ENCODE results near the gene TTC21A. TPM values are rescaled to one million over a fixed set of nuclear protein-coding genes. Genes with fewer than 3 reads are reported as not detected.
A peak's percentile ranks its signal among the peaks of the same experiment; 100 is the strongest.

Gene TTC21A
- total RNA-seq, 1 donor from 2014 or later, result 3.0 TPM

GRCh38 chr3:39132096-39133092 lies 24.9 kb downstream of the TTC21A start:
- DNase-seq (ENCODE audit: low spot score), result peak; percentile 29
- intact Hi-C loops (cut with DNase I), result loop anchor here (10.0 kb wide), 1 partner anchor 252 kb away; the partner anchor contains the start of gene SLC25A38

DNA sequence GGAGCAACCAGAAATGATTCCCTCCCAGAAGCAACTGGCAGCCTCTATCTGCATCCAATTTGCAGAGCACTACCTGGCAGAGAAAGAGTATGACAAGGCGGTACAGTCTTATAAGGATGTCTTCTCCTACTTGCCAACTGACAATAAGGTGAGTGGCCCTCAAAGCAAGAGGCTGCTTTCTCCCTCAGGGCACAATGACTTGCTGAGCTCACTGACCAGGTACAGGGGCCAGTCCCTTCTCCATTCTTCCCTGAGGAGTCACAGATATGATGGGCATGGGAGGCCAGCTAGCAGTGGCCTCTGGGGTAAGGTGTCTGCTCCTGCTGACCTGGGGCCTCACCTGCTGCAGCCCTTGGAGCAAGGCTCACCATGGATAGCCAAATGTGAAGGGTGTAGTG lies 25.6 kb downstream of the TTC21A start:
- intact Hi-C loops (cut with DNase I), result loop anchor here (10.0 kb wide), 1 partner anchor 252 kb away; the partner anchor contains the start of gene SLC25A38
- peak; percentile 35 for DNase-seq (ENCODE audit: low spot score)

- DNase-seq (ENCODE audit: low spot score), result peak; percentile 47
- intact Hi-C loops (cut with DNase I), result loop anchor here (10.0 kb wide), 1 partner anchor 251 kb away; the partner anchor contains the start of gene SLC25A38
Measured at GRCh38 chr3:39133822-39134221, 26.3 kb downstream of the TTC21A start.

DNA sequence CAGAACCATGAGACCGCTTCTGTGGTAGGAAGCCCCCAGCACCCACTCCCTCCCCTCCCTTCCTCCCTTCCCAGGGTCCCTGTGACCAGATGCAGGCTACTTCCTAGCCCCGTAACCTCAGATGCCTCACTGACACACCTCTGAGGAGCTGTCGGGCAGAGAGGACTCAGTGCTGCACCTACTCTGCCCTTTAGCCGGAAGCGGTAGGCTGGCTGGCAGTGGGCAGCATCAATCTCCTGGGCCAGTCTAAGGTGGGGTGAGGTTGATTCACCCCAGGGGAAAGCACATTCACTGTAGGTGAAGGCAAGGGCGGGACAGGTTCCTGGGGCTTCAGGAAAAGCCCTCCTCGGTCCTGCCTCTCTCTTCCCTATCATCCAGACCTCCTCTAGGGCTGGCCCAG lies 26.8 kb downstream of the TTC21A start:
- intact Hi-C loops (cut with DNase I), result loop anchor here (10.0 kb wide), 1 partner anchor 250 kb away; the partner anchor contains the start of gene SLC25A38
- DNase-seq (ENCODE audit: low spot score), result peak; percentile 38

- peak; percentile 81 for DNase-seq (ENCODE audit: low spot score)
- intact Hi-C loops (cut with DNase I), result loop anchor here (10.0 kb wide), 1 partner anchor 250 kb away; the partner anchor contains the start of gene SLC25A38
Measured at GRCh38 chr3:39135170-39135805, 27.8 kb downstream of the TTC21A start.

- intact Hi-C loops (cut with DNase I), result loop anchor here (10.0 kb wide), 1 partner anchor 248 kb away; the partner anchor contains the start of gene SLC25A38
- peak; percentile 73 for DNase-seq (ENCODE audit: low spot score)
Measured at GRCh38 chr3:39136533-39137434, 29.3 kb downstream of the TTC21A start.

GRCh38 chr3:39137435-39137936 lies 30.0 kb downstream of the TTC21A start:
- peak; percentile 70 for DNase-seq (ENCODE audit: low spot score)
- intact Hi-C loops (cut with DNase I), result loop anchor here (10.0 kb wide), 1 partner anchor 247 kb away; the partner anchor contains the start of gene SLC25A38

DNA sequence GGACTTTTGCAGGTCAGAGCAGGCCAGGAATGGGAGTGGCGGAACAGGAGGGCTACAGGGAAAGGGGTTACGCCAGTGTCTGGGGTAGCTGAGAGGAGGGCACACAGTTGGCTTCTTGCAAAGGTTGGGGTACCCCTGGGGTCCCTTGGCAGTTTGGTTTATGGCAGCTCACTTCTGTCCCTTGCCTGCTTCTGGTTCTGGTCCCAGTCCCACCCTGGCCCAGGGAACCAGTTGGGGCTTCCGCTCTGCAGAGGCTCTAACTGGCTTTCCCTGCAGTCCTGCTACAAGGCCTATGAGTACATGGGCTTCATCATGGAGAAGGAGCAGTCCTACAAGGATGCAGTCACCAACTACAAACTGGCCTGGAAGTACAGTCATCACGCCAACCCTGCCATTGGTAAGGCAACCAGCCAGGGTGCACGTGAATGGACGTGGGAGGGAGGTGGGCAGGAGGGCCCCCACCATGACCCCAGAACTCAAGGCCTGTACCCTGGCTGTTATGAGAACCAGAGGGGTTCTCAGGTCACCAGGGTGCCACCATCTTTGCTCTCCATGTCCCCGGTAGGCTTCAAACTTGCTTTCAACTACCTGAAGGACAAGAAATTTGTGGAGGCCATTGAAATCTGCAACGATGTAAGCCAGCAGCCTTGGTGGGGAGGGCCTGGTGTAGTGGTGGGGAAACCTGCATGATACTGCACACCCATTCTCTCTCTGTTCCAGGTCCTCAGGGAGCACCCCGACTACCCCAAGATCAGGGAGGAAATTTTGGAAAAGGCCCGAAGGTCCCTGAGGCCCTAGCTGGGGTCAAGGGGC lies 30.7 kb downstream of the TTC21A start:
- intact Hi-C loops (cut with DNase I), result loop anchor here (10.0 kb wide), 1 partner anchor 247 kb away; the partner anchor contains the start of gene SLC25A38
- peak; percentile 33 for DNase-seq (ENCODE audit: low spot score)

GRCh38 chr3:39138804-39139415 lies 31.4 kb downstream of the TTC21A start:
- no peak for DNase-seq (ENCODE audit: low spot score)
- intact Hi-C loops (cut with DNase I), result loop anchor here (10.0 kb wide), 1 partner anchor 246 kb away; the partner anchor contains the start of gene SLC25A38

DNA sequence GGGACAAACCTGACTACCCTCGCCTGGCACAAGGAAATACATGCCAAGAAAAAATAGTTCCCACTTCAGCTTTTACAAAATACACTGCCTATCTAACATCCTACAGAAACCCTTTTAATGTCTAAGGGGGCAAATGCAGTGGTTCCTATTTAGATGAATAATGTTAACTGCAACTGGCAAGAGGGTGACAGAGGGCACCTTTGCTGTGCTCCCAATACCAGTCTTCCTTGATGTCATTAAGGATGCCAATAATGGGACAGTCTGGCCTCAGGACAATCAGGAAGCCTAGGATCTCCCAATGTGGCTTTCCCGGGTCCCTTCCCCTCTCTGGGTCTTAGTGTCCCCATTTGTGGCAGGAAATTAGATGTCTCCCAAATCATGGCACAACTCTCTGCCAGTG lies 32.0 kb downstream of the TTC21A start:
- no peak for DNase-seq (ENCODE audit: low spot score)
- intact Hi-C loops (cut with DNase I), result loop anchor here (10.0 kb wide), 1 partner anchor 245 kb away; the partner anchor contains the start of gene SLC25A38

DNA sequence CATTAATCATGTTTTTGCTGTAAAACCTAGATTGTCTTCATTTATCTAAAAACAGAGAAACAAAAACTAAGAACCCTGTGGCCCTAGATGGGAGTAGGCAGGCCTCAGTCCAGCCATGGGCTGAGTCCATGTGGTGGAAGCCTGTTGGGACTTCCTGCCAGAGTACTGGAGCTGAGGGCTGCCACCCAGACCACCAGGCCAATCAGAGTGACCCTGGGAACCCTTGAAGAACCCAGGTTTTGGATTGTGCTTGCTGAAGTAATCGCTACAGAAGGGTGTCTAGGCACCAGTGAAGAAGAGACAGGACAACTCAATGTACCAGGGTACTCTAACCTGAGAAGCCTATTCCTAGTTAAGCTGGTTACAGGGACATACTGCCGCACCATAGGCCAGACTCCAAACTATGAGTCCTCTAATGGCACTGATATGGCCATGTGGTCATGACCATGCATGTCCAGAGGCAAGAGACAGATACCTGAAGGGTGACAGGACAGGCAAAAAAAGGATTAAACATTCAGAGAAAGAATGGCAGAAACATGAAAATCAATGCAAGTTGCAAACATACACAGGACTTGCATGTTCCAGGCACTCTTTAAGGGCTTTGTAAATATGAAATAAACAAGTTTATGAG lies 33.0 kb downstream of the TTC21A start:
- intact Hi-C loops (cut with DNase I), result no loop called here
- DNase-seq (ENCODE audit: low spot score), result no peak

DNA sequence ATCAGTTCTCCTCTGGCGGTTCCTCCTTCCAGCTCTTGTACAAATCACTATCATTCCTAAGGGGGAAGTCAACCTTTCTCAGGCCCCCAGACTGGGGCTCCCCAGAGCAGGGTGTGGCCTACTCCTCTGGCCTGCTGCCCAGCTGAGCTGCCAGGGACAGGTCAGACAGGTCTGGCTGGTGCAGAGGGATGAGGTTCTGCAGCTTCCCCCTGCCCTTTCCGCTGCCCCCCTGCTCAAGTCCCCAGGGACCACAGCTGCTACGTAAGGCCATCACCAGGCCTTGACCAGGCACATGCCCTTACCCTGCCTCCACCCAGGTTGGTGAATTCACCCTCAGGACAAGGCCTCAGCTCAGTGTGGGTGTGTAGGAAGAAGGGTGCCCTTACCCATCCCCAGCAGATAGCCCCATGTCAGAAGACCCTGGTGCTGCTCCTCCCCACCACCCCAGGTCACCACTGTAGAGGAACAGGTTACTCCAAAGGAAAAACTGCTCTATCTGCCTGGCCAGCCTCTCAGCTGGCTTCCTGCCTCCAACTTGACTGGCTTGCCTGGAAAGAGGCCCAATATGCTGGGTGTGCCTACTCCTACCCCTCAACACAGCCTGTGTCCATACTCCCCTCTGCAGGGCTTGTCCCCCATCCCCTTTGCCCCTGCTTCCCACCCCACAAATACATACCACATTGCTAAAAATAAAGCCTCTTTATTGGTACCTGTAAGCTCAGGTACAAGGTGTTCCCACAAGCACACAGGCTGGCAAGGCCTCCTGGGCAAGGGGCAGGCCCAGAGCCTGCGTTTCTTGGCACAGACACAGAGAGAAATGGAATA lies 33.9 kb downstream of the TTC21A start:
- intact Hi-C loops (cut with DNase I), result no loop called here
- DNase-seq (ENCODE audit: low spot score), result no peak

- no peak for DNase-seq (ENCODE audit: low spot score)
- intact Hi-C loops (cut with DNase I), result no loop called here
Measured at GRCh38 chr3:39142067-39142466, 34.6 kb downstream of the TTC21A start.

- DNase-seq (ENCODE audit: low spot score), result no peak
- intact Hi-C loops (cut with DNase I), result no loop called here
Measured at GRCh38 chr3:39143051-39143885, 35.8 kb downstream of the TTC21A start.

- intact Hi-C loops (cut with DNase I), result no loop called here
- DNase-seq (ENCODE audit: low spot score), result peak; percentile 70
Measured at GRCh38 chr3:39144095-39144747, 36.7 kb downstream of the TTC21A start.
